Measurements from ENCODE around the gene LIN28A. TPM values are rescaled to one million over a fixed set of nuclear protein-coding genes. Genes with fewer than 3 reads are reported as not detected.

The LIN28A gene
- total RNA-seq, 1 experiment from 2014 or later: 1,289 TPM

- no peak overlapping the region for H2AFZ ChIP-seq (ENCODE audit: low read length)
- peak overlapping the region; percentile 86 for H3K9ac ChIP-seq (ENCODE audit: extremely low read depth, insufficient read length, low read length)
- no CpG with 5 or more reads among the region's 3 CpGs for WGBS (ENCODE audit: extremely low coverage, insufficient read length, low lambda C conversion rate)
These were observed 22.2 kb downstream of the LIN28A start for GRCh38 chr1:26432793-26433192.

More at GRCh38 chr1:26432793-26433192, 22.2 kb downstream of the LIN28A start:
- Histone ChIP-seq H2AK5ac (ENCODE audit: insufficient read length, low read length) (no peak overlapping the region), H3K4me1 (ENCODE audit: insufficient read depth, low read length) (no peaks in the 10 kb centered on the region; the same call in 1 of the 2 replicates), H4K8ac (replicated peaks; ENCODE audit: insufficient read length, low read depth, low read length) (no peak overlapping the region), H3K27ac (ENCODE audit: insufficient read length, low read depth, low read length) (no peak overlapping the region), H3K9me3 (ENCODE audit: control insufficient read depth, low read depth, low read length) (no peaks in the 10 kb centered on the region), H3K27me3 (ENCODE audit: insufficient read depth, low read length) (no peaks in the 10 kb centered on the region), H3K79me2 (ENCODE audit: insufficient read depth, low read length) (no peaks in the 10 kb centered on the region), H4K5ac (ENCODE audit: insufficient read length, low read depth, low read length) (no peak overlapping the region), H2BK20ac (ENCODE audit: low read depth, low read length, poor library complexity, severe bottlenecking) (no peak overlapping the region), H3K4me2 (ENCODE audit: insufficient read depth, insufficient read length, low read length) (peak overlapping the region; percentile 99), H2BK120ac (ENCODE audit: low read depth, low read length, poor library complexity, severe bottlenecking) (no peak overlapping the region), H2BK12ac (ENCODE audit: insufficient read length, low read depth, low read length) (no peak overlapping the region), H4K20me1 (ENCODE audit: control insufficient read depth, insufficient read depth, insufficient read length) (no peaks in the 10 kb centered on the region), H2BK15ac (ENCODE audit: low read depth, low read length) (no peak overlapping the region), H3K18ac (ENCODE audit: insufficient read length, low read depth, low read length) (no peak overlapping the region), H3K14ac (ENCODE audit: insufficient read depth, low read length) (no peak overlapping the region), H4K91ac (ENCODE audit: insufficient read length, low read depth, low read length) (no peak overlapping the region), H3K56ac (ENCODE audit: insufficient read length, low read depth, low read length) (no peak overlapping the region), H2BK5ac (ENCODE audit: insufficient read length, low read length) (no peak overlapping the region), H3K79me1 (ENCODE audit: insufficient read depth, low read depth, low read length, poor library complexity, severe bottlenecking) (no peaks in the 10 kb centered on the region), H3K4ac (ENCODE audit: low read depth, low read length) (no peak overlapping the region), H3K23me2 (ENCODE audit: insufficient read length, low read depth, low read length, poor library complexity, severe bottlenecking) (peaks cover 8% of the 10 kb centered on the region), H3T11ph (ENCODE audit: low read length) (no peak overlapping the region), H3K23ac (ENCODE audit: insufficient read length, low read depth, low read length) (no peak overlapping the region)
- Mint-ChIP-seq H3K27ac (peak overlapping the region in 1 of 3 experiments; percentile 30; a peak in 1 of 7 replicates), H3K4me1 (peaks cover 31 to 49% of the 10 kb centered on the region in 2 experiments), H3K4me3 (peak overlapping the region; percentile 94 to 96), H3K36me3 (ENCODE audit: insufficient read depth in 1 of 3, low read depth in 3 of 3) (peaks cover 10 to 42% (median 29%) of the 10 kb centered on the region in 3 experiments; a peak in 5 of 7 replicates), H3K27me3 (ENCODE audit: low read depth) (no peaks in the 10 kb centered on the region; the same call in 1 of the 2 replicates), H3K9me3 (no peaks in the 10 kb centered on the region)
- DNase-seq: no peak
- no peak for TF ChIP-seq CTCF (conservative IDR thresholded peaks at IDR 0.05)
